Measurements from ENCODE around the gene INPP5K.

The INPP5K gene

DNA sequence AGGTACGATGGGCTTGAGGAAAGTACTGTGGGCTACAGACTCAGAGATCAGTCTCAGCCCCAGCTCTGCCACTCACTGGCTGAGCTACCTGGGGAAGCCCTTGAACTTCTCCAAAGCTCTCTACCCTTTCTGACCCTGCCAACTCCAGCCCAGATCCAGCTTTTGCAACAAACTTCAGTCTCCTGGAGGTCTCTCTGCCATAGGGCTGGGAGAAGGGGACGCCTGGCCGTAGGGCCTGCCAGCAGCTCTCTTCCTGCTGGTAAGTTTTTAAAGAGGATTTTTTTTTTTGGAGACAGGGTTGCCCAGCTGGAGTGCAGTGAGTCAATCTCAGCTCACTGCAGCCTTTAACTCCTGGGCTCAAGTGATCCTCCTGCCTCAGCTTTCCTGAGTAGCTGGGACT is 11.5 kb downstream of the INPP5K start:
- DNase-seq: no peak

GRCh38 chr17:1503699-1504098 is 12.7 kb downstream of the INPP5K start:
- DNase-seq: no peak

GRCh38 chr17:1498869-1499268 is 17.5 kb downstream of the INPP5K start:
- no peak for DNase-seq

- DNase-seq: no peak
Measured at GRCh38 chr17:1498233-1498632, 18.2 kb downstream of the INPP5K start.

DNA sequence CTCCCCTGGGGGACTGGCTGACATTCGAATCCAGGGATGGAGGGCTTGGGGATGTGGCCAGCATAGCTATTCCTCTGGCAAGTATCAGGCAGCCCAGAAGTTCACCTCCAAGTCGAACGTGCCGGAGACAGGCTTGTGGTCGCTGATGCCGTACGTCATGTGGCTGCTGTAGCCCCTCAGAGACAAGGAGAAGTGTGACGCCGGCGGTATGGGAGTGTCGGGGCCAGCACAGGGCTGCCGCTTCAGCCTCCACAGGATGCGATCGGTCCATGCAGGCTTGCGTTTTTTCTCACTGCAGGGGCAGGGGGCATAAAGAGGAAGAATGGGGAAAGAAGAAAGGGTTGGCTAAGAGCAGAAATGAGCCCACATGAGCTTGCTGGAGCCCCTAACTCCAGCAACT is 18.6 kb downstream of the INPP5K start:
- DNase-seq: no peak

- DNase-seq: no peak
Measured at GRCh38 chr17:1496869-1497268, 19.5 kb downstream of the INPP5K start.

- DNase-seq: no peak
Measured at GRCh38 chr17:1495265-1495989, 21.0 kb downstream of the INPP5K start.

GRCh38 chr17:1494736-1495253 is 21.6 kb downstream of the INPP5K start:
- no peak for DNase-seq

DNA sequence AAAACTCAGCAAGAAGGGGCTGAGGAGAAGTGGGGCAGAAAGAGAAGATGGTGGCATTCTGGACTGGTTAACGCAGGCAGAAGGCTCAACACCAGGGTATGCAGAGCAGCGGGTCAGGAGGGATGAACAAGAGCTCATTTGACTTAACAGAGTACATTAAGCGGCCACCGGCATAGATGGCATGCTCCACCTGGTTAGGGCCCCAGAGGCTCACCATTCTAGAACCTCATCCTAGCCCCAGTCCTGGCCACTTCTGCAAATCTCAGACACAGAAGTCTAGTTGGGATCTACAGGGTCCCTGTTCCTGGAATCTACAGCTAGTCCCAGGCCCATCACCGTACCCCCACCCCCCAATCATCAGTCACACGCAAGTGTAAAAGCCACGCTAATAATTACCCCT is 22.2 kb downstream of the INPP5K start:
- DNase-seq: no peak

GRCh38 chr17:1493291-1493980 is 23.0 kb downstream of the INPP5K start:
- no peak for DNase-seq

DNA sequence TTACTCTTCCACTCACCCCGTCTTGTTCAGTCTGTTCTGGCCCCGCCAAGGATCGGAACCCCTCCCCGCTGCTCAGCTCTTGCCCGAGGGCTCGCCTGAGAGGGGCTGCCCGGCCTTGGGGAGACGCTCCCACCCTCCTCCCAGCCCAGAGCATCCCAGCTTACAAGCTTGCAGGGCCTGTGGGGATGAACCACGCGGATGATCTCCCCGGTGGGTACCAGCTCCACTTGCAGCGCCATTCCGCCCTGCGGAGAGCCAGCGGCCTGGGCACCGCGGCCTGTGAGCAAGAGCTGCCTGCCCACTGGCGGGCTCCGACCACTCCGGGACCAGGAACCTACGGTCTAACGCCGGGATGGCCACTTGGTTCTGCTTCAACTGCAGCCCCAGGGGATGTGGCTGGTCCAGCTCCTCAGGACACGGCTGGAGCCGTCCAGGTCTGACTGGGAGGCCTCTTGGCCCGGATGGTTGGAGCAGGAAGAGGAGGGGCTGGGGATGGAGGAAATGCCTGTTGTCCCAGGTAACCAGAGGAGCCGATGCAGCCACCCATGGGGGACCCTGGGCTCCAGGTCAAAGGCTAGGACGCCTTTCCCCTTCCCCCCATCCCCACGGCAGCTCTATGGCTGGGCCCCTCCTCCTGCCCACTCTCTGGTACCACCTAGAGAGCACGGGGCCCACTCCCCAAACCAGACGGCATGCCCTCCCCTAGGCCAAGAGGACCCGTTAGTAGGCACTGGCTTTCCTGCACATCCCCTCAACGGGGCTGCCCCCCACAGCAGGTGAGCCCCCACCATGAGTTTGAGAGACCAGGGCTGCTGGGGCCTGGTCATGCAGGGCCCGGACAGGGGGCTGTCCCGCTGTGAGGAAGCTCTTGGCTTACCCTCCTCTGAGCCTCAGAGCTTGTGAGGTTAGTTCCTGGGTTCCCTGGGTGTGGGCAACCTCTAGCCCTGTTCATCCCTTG is 23.9 kb downstream of the INPP5K start, which contains the start of gene MYO1C:
Gene MYO1C (minus strand): TSS at position 438 of the 958 bp plus-strand sequence. CDS start 199 bp downstream, at position 239.
- no peak for DNase-seq

DNA sequence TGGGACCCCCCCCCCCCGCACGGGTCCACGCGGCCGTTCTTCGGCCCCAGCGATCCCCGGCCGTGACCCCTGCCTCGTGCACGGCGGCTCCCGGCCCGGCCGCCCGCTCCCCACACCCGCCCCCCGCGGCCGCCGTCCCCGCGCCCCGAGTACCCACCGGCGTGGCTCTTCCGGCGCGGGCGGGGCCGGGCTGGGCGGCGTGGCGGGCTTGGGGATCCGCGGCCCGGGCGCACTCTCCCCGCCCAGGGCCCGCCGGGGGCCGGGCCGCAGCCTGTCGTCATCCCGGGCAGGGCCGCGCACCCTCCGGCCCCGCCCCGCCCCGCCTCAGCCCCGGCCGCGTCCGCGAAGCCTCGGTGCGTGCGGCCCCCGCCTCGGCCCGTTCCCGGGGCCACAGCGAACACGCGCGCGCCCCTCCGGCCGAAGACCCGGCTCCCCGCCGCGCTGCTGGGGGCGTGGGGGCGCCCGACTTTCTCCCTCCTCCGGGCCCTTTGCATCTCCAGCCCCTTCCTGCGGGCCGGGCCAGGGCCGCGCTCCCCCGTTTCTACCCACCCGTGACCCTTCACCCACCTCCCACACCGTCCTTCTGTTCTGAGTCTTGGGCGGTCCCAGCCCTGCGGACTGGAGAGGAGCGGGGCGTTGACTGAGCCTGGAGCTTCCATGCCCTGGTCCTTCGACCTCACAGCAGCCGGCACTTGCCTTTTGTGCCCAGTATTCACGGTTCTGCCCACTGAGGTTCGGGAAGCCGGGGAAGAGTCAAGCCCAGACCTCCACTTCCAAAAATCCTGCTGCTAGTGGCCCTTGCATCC is 24.8 kb downstream of the INPP5K start:
- DNase-seq: no peak

- peak; percentile 50 for DNase-seq
Measured at GRCh38 chr17:1490643-1491442, 25.6 kb downstream of the INPP5K start.

DNA sequence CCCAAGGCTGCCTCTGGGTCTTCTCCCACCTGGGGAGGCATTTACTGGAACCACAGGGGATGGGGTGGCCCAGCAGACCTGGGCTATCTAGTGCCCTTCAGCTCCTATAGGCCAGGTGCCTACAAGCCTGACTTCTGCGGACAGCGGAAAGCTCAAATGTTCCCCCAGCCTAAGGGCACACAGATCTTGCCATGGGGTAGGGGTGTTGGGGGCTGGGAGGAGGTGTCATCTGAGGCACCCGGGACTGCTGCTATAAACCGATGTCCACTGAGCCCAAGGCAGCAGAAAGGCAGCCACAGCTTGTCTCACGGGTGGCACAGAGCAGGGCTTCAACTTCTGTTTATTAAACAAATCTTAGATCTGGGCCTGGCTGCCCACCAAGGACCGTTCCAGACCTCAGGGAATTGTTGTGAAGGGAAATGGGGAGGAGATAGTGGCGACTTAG is 27.6 kb downstream of the INPP5K start:
- DNase-seq: no peak

DNA sequence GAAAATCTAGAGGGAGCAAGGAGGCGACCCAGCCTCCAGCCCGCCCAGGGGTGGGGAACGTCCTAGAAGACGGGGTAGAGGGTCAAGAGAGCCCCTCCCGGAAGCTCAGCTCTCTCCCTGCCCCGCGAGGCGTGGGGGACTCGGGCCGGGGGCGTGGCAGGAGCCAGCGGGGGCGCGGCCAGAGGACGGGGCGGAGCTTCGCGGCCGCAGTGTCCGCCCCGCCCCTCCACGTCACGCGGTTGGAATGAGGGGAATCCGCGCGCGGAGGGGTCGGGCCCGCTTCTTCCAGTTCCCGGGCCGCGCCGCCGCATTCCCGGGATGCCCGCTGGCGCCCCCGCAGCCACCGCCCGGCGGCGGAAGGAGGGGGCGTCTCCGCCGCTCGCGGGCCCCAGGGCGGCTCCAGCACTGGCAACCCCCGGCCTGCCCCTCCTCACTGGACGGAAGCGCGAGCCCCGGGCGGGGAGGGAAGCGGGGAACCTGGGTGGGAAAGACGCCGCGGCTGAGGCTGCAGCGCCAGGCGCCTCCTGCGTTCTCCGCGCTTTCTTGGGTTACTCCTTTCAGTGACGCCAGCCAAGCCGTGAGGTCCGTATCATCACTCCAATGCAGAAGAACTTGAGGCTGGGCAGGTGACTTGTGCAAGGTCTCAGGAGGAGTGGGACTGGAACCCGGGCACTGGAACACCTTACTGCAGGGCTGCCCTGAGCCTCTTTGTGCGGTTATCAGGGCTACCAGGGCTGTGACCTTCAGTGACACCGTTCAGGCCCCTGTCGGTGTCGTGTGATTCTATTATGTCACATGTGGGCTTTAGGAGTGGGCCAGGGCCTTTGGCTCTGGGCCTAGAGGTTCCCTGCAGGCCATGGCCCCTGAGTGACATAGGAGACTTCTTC is 28.2 kb downstream of the INPP5K start:
- DNase-seq: peak; percentile 69

- peak; percentile 71 for DNase-seq
Measured at GRCh38 chr17:1486802-1487695, 29.4 kb downstream of the INPP5K start.

DNA sequence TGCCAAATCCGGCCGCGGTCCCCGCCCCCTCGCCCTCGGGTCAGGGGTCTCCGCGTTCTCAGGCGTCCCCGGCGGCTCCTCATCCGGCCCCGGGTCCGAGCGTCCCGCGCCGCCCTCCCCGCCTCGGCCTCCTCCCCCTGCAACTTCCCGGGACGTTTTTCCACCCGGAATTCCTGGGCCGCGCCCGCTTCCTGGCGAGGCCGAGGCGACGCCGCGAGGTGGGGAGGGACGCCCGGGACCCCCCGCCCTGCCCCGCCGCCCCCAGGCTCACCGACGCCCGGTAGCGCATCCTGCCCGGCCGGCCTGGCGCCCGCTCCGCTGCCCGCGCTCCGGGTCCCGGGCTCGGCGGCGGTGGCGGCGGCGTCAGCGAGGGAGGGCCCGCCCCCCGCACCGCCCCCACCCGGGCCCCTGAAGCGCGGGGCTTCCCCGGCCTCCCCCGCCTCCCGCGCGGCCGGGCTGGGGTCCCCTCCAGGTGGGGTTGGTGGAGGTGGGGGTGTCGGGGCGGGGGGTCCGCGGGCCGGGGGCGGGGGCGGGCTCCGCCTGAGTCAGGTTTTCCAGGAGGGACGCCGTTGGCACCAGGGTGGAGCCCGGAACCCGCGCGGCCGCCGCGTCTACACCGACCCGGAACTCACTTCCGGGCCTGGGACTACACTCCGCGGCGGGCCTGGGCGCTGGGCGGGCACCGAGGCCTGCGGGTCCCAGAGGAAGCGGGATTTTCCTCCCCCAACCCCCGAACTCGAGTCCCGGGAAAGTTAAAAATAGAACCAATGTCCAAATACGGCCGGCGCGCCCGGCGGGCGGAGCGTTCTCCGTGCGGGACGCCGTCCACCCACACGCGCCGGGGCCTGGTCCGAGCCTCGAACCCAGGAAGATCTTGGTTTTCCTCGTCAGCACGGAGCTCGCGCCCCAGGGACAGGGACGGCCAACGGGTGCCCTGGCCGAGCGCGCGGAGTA is 30.7 kb downstream of the INPP5K start:
- DNase-seq: peak; percentile 62
